GM12865 (cell line): ENCODE results near the gene TELO2.

Experiments used
- DNase-seq: peaks from one replicate; pipeline ENCODE4 v3.0.0; 2010; ENCODE audit warnings: low read depth
- H3K4me3 ChIP-seq: 2 replicates; pipeline ENCODE4 v1.5.1; 2011; ENCODE audit warnings: mild to moderate bottlenecking, low read depth, low read length, control low read depth
- CTCF ChIP-seq: IDR thresholded peaks from 2 replicates; pipeline ENCODE4 v1.5.1; 2011; ENCODE audit warnings: low read length, control low read depth, low read depth, inconsistent platforms; ENCODE audit not compliant: insufficient read depth; ENCODE audit errors: missing control alignments

The TELO2 gene

GRCh38 chr16:1510941-1511351, 17.8 kb downstream of the TELO2 start:
- no peak for DNase-seq
- no peak for TF ChIP-seq CTCF
- no peak overlapping the region for H3K4me3 ChIP-seq

- H3K4me3 ChIP-seq = no peak overlapping the region
- no peak for TF ChIP-seq CTCF
- no peak for DNase-seq
These were observed 18.8 kb downstream of the TELO2 start for GRCh38 chr16:1511662-1512569.

- no peak overlapping the region for H3K4me3 ChIP-seq
- no peak for DNase-seq
- TF ChIP-seq CTCF = no peak
These were observed 19.6 kb downstream of the TELO2 start for GRCh38 chr16:1512774-1513173.

- no peak for TF ChIP-seq CTCF
- no peak overlapping the region for H3K4me3 ChIP-seq
- DNase-seq = no peak
These were observed 21.3 kb downstream of the TELO2 start for GRCh38 chr16:1514507-1514906.

GRCh38 chr16:1518626-1519135, 25.5 kb downstream of the TELO2 start:
- DNase-seq = no peak
- H3K4me3 ChIP-seq = no peak overlapping the region
- no peak for TF ChIP-seq CTCF

- TF ChIP-seq CTCF = no peak
- no peak for DNase-seq
- H3K4me3 ChIP-seq = no peak overlapping the region
These were observed 26.7 kb downstream of the TELO2 start for GRCh38 chr16:1519831-1520230.
